Measurements from ENCODE around the gene HOXC10.

HOXC10 gene

GRCh38 chr12:53984901-53985691, at the start of gene HOXC10:
Gene HOXC10, plus strand, starts transcription at chr12:53985146. Its CDS starts 114 bp downstream, at chr12:53985260.
- H3K4me3 ChIP-seq (ENCODE audit: low read depth, low read length), result no peak within 1 kb of the TSS

- no peak overlapping the region for H3K4me3 ChIP-seq (ENCODE audit: low read depth, low read length)
These were observed 49.3 kb upstream of the HOXC10 start for GRCh38 chr12:53935383-53936341.

- H3K4me3 ChIP-seq (ENCODE audit: low read depth, low read length), result no peak overlapping the region
These were observed 47.8 kb upstream of the HOXC10 start for GRCh38 chr12:53937099-53937498.

- no peak overlapping the region for H3K4me3 ChIP-seq (ENCODE audit: low read depth, low read length)
These were observed 47.2 kb upstream of the HOXC10 start for GRCh38 chr12:53937596-53938325.

- no peak within 1 kb of the TSS for H3K4me3 ChIP-seq (ENCODE audit: low read depth, low read length)
These were observed 46.4 kb upstream of the HOXC10 start, which contains the start of gene HOXC13 for GRCh38 chr12:53938326-53939140. Gene HOXC13, plus strand, starts transcription at chr12:53938831. Its CDS starts 76 bp downstream, at chr12:53938907.

- H3K4me3 ChIP-seq (ENCODE audit: low read depth, low read length), result no peak overlapping the region
These were observed 45.5 kb upstream of the HOXC10 start for GRCh38 chr12:53939141-53940108.

- no peak overlapping the region for H3K4me3 ChIP-seq (ENCODE audit: low read depth, low read length)
These were observed 44.4 kb upstream of the HOXC10 start for GRCh38 chr12:53940443-53941014.

GRCh38 chr12:53941187-53941586, 43.8 kb upstream of the HOXC10 start:
- H3K4me3 ChIP-seq (ENCODE audit: low read depth, low read length), result no peak overlapping the region

GRCh38 chr12:53941750-53942149, 43.2 kb upstream of the HOXC10 start:
- no peak overlapping the region for H3K4me3 ChIP-seq (ENCODE audit: low read depth, low read length)

GRCh38 chr12:53942467-53942997, 42.4 kb upstream of the HOXC10 start:
- H3K4me3 ChIP-seq (ENCODE audit: low read depth, low read length), result no peak overlapping the region

GRCh38 chr12:53944209-53944608, 40.7 kb upstream of the HOXC10 start:
- no peak overlapping the region for H3K4me3 ChIP-seq (ENCODE audit: low read depth, low read length)

GRCh38 chr12:53944907-53945847, 39.8 kb upstream of the HOXC10 start:
- no peak overlapping the region for H3K4me3 ChIP-seq (ENCODE audit: low read depth, low read length)

- H3K4me3 ChIP-seq (ENCODE audit: low read depth, low read length), result no peak overlapping the region
These were observed 37.2 kb upstream of the HOXC10 start for GRCh38 chr12:53947743-53948142.

- no peak overlapping the region for H3K4me3 ChIP-seq (ENCODE audit: low read depth, low read length)
These were observed 36.0 kb upstream of the HOXC10 start for GRCh38 chr12:53948650-53949593.

GRCh38 chr12:53949631-53950436, 35.1 kb upstream of the HOXC10 start:
- H3K4me3 ChIP-seq (ENCODE audit: low read depth, low read length), result no peak overlapping the region

Measured in iPS-11a (cell line).